Thoracic aorta endothelial cell (primary cell): Measurements from ENCODE around the gene PRR36. TPM values are rescaled to one million over a fixed set of nuclear protein-coding genes. Genes with fewer than 3 reads are reported as not detected.

Source experiments
- total RNA-seq: library from RNA; depleted of rRNA; stranded (reverse); fragments of >200 nt; gene quantifications from 2 replicates; pipeline ENCODE4 v1.2.3, GENCODE V29; 2012

Gene PRR36
- total RNA-seq = not detected in 2 replicates

DNA sequence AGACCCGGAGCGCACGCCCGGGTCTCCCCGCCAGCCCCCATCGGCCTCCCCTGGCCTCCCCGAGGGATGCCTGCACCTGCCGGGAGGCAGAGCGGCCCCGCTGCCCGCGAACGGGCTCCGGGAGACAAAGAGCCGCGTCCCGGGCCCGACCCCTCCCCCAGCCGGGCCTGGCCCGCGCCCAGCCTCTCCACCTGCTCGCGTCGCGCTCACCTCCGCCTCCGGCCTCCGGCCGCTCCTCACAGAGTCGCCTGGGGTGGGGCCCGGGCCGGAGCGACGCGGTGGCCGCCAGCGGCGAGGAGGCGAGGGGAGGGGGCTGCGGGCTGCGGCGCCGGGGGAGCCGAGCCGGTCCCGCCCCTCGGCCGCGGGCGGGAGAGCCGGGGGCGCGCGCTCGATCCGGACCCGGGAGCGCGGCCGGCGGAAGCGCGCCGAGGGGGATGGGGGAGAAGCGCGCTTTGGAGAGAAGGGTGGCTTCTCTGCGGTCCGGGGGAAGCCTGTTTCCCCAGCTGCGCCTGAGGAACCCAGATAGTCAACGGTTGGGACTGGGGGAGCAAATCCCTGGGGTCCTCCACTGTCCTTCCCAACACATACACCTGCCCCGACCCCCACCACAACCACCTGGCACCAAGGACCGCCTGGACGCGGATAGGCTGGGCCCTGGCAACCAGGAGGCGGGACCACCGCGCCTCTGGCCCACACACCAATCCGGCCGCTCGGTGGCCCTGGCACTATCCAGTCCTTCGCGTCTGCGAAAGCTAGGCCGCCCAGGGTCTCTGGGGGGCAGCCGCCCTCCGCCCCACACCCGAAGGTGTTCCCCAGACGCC is at the start of gene PRR36:
TSS of gene PRR36 (minus strand) at position 315 of the 821 bp plus-strand sequence. CDS start 701 bp downstream, outside the sequence.

DNA sequence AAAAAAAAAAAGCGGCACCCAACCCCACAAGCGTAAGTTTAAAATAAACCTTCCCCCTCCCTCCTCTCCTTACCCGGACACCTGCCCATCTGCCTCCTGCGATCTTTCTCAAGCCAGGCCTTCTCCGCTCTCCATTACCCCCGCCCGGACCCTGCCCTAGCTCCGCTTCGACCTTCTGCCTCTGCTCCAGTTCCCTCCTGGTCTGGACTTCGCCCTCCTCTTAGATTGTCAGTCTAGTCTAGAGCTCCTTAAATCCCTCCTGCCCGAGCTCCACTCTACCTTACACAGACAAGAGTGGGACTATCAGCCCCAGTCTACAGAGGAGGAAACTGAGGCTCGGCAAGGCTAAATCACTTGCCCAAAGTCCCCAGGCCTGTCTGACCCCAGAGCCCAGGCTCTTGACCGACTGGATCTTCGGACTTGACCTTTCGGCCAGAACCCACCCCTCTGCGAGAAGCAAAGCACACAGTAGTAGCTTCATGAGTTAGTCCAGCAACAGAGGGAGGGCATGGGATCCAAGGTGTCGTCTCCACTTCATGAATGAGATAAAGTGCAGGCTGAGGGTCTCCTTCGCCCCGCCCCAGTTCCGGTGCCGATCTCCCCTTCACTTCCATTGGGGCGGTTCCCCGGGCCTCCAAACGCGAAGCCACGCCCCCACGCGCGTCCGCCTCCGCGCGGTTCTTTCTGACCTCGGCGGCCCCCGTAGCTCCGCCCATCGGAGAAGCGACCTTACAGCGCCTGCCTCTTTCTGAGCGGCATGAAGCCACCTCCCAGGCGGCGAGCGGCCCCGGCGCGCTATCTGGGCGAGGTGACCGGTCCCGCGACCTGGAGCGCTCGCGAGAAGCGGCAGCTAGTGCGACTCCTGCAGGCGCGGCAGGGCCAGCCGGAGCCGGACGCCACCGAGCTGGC is 45.7 kb upstream of the PRR36 start, which contains the start of gene SNAPC2:
TSS of gene SNAPC2 (plus strand) at position 729 of the 909 bp plus-strand sequence. CDS start at position 758, 29 bp downstream.

DNA sequence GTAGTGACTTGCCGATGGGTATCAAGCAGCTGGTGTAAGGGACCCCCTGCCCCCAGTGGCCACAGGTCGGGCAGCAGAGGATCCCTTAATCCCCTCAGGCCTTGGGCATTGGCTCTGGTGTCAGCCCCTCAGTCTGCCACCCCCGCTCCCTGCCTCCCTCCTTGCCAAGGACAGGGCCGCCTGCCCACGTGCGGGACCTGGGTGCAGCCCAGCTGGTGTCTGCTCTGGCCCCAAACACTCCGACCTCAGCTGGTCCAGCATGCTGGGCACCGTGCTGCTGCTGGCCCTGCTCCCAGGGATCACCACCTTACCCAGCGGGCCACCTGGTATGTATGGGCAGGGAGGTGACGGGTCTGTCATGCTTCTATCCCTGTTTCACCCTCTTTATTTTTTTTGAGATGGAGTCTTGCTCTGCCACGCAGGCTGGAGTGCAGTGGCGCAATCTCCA is 40.4 kb upstream of the PRR36 start, which contains the start of gene TGFBR3L:
TSS of gene TGFBR3L (plus strand) at position 233 of the 448 bp plus-strand sequence.

DNA sequence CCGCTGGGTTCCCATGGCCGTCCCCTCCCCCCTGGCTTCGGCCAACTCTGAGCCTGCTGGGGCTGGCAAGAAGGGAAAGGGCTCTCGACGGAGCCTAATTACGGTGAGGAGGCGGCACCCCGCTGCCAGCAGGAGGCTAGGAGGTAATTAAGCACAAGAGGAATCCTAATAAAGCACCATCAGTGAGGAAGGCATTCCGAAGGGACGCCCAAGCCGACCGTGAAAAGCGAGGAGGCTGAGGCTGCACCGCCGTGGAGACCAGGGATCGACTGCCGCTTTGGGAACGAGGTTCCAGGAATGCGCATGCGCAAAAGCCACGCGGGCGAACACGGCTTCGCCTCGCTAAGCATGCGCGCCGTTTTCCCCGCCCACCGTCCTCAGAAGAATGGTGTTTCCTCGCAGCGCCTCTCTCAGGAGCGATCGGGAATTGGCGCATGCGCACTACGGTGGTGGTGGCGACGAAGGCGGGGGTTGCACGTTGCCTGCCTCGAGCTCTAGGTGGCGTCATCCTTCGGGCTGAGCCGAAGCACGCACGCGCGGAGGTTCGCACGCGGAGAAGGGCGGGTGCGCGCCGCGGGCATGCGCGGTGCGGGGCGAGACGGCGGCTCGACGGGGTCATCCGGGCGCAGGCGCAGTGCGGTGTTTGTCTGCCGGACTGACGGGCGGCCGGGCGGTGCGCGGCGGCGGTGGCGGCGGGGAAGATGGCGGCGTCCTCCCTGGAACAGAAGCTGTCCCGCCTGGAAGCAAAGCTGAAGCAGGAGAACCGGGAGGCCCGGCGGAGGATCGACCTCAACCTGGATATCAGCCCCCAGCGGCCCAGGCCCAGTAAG is 29.3 kb upstream of the PRR36 start, which contains the start of gene MAP2K7:
TSS of gene MAP2K7 (plus strand) at position 634 of the 830 bp plus-strand sequence. CDS start at position 702, 68 bp downstream.

DNA sequence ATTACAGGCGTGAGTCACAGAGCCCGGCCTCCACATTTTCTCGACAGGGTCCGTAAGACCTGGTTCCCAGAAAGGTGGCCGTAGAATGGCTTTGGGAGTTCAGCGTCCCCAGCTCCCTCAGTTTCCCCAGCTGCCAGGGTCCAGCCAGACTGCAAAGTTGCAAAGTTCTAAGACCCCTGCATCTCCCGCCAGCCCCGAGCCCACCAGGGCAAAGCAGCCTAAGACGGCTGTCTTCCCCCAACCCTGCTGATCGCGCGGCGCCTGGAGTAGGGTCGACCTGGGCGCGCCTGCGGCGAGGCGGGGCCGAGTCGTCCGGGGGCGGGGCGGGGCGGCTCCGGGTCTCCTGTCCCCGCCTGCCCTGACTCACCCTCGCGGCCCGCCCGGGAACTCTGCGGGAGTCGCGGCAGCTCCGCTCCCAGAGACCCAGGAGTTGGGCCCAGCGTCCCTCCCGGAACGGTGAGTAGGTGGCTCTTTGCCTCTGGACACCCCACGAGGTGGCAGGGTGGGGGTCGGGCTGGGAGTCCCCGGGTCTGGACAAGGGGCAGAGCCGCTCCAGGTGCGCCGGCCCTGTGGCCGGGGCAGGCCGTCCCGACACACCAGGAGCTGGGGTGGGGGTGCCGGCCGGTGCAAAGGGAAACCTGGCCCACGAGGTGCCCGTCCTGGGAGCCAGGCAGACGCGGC is 14.1 kb upstream of the PRR36 start, which contains the start of gene LRRC8E:
TSS of gene LRRC8E (plus strand) at position 366 of the 681 bp plus-strand sequence. CDS start 7,094 bp downstream, outside the sequence.

DNA sequence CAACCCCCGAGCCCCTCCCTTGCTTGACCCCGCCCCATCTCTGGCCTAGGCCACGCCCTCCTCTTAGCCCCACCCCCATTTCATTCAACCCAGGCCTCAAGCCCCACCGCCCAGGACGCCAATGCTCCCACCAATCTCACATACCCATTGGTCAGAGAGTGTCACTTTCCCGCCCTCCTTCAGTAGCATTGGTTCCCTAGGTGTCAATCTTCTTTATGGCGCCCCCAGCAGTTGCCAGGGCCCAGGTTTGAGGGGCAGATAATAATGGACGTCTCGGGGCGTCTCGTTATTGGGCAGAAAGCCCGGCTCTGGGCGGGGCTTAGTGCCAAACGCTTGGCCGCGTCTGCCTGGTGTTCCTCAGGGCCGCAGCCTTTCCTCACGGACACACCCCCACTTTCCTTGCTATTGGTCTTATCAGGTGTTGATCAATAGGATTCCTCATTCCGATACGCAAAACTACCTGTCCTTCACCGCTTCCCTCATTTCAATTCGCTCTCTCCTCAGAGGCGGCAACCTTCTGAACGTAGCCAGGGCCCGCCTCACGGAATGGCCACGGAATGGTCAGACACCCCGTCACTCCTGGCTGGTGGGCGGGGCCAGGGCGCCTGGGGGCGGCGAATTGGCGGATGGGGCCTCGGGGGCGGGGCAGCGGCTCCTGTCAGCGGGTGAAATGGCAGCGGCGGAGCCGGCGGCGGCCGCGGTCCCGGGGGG is 44.5 kb downstream of the PRR36 start, which contains the start of gene EVI5L:
TSS of gene EVI5L (plus strand) at position 658 of the 711 bp plus-strand sequence. CDS start 16,325 bp downstream, outside the sequence.

Other genes starting within 250 kb of the PRR36 start
- 28.7 and 36.0 TPM in 2 replicates for gene XAB2, start 244.8 kb downstream of the PRR36 start, total RNA-seq
- 9.0 and 13.8 TPM in 2 replicates for gene PET100, start 244.6 kb downstream of the PRR36 start, total RNA-seq
- not detected in 2 replicates for gene PCP2, start 240.7 kb downstream of the PRR36 start, total RNA-seq
- gene STXBP2, start 237.3 kb downstream of the PRR36 start, total RNA-seq = 32.9 and 44.8 TPM in 2 replicates
- gene RETN, start 205.3 kb downstream of the PRR36 start, total RNA-seq = not detected in 2 replicates
- gene MCEMP1, start 197.3 kb downstream of the PRR36 start, total RNA-seq = not detected in 2 replicates
- gene TRAPPC5, start 193.6 kb downstream of the PRR36 start, total RNA-seq = 49.9 and 56.1 TPM in 2 replicates
- gene FCER2, start 172.3 kb downstream of the PRR36 start, total RNA-seq = not detected in 2 replicates
- not detected in 2 replicates for gene CLEC4G, start 142.3 kb downstream of the PRR36 start, total RNA-seq
- not detected in 2 replicates for gene CD209, start 126.9 kb downstream of the PRR36 start, total RNA-seq
- not detected in 2 replicates for gene CLEC4M, start 111.1 kb downstream of the PRR36 start, total RNA-seq
- gene EVI5L, start 44.2 kb downstream of the PRR36 start, total RNA-seq = 9.6 and 13.8 TPM in 2 replicates
- gene LRRC8E, start 14.1 kb upstream of the PRR36 start, total RNA-seq = 1.5 and 2.0 TPM in 2 replicates
- 8.6 and 11.7 TPM in 2 replicates for gene MAP2K7, start 29.5 kb upstream of the PRR36 start, total RNA-seq
- gene TGFBR3L, start 40.4 kb upstream of the PRR36 start, total RNA-seq = 0.43 and 0.93 TPM in 2 replicates
- 19.5 and 25.6 TPM in 2 replicates for gene SNAPC2, start 45.9 kb upstream of the PRR36 start, total RNA-seq
- 6.0 and 11.0 TPM in 2 replicates for gene CTXN1, start 51.7 kb upstream of the PRR36 start, total RNA-seq
- 51.7 and 52.0 TPM in 2 replicates for gene TIMM44, start 69.3 kb upstream of the PRR36 start, total RNA-seq
- gene ELAVL1, start 131.3 kb upstream of the PRR36 start, total RNA-seq = 48.4 and 69.4 TPM in 2 replicates
- not detected in 2 replicates for gene CCL25, start 178.4 kb upstream of the PRR36 start, total RNA-seq